ENCODE results near the gene NT5C2. TPM values are rescaled to one million over a fixed set of nuclear protein-coding genes. Genes with fewer than 3 reads are reported as not detected.

The NT5C2 gene
- polyA plus RNA-seq, 3 donors = 68.6 to 116 (median 81.8) TPM

DNA sequence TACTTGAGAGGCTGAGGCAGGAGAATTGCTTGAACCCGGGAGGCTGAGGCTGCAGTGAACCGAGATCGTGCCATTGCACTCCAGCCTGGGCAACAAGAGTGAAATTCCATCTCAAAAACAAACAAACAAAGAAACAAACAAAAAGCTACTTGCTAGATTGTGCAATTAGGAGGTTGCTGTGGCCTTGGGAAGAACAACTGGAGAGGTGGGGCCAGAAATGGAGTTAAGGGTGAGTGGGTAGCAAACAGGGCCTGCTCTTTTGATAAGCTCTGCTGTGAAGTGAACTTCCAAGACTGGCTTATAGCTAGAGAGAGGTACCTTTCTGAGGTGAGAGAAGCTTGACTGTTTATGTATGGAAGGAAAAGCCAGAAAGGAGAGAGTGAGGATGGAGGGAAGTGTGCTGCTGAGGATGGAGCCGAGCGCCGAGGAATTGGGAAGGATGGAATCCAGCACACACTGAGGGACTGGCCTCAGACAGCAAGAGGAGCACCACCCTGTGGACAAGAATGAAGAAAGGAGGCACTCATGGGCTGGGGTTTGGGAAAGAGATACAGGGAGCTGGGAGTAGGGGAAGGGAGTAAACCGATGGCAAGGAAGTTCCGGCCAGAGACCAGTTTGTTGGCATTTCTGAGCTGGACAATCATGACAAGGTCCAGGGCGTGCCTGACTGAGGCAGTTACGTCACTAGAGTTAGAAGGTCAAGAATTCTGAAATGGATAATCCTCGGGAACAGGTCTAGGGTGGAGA is 45.6 kb upstream of the NT5C2 start:
- peak overlapping the region; percentile 21 for H2AFZ ChIP-seq (ENCODE audit: insufficient read depth, low read depth, low read length, poor library complexity, severe bottlenecking)
- intact Hi-C loops (cut with micrococcal nuclease) = no loop called here
- 92% methylated on average over 7 of the region's 11 CpGs for WGBS (ENCODE audit: insufficient coverage)
- Mint-ChIP-seq H3K4me3 (no peak overlapping the region), H3K27ac (peak overlapping the region in 5 of 7 donors; percentile 1 to 84 (median 54)), H3K27me3 (ENCODE audit: low read depth in 3 of 3) (peaks cover 0 to 5% (median 0%) of the 10 kb centered on the region in 3 donors), H3K9me3 (no peaks in the 10 kb centered on the region), H3K4me1 (peaks cover 47% of the 10 kb centered on the region), H3K36me3 (no peaks in the 10 kb centered on the region)
- no peaks in the 10 kb centered on the region for H3K79me2 ChIP-seq (ENCODE audit: insufficient read depth, low read length)
- no peaks in the 10 kb centered on the region for H4K20me1 ChIP-seq (ENCODE audit: insufficient read depth, low read length)
- H3K9ac ChIP-seq (ENCODE audit: insufficient read depth, low read length, poor library complexity, severe bottlenecking) = no peak overlapping the region
- H3K27me3 ChIP-seq (ENCODE audit: control insufficient read depth in 2 of 2, insufficient read depth in 2 of 2, low read length in 2 of 2) = no peaks in the 10 kb centered on the region
- H3K9me3 ChIP-seq (replicated peaks in 1 of 2; ENCODE audit: control insufficient read depth in 1 of 2, insufficient read depth in 1 of 2, low read length in 2 of 2) = no peaks in the 10 kb centered on the region
- TF ChIP-seq, protein P1, sequence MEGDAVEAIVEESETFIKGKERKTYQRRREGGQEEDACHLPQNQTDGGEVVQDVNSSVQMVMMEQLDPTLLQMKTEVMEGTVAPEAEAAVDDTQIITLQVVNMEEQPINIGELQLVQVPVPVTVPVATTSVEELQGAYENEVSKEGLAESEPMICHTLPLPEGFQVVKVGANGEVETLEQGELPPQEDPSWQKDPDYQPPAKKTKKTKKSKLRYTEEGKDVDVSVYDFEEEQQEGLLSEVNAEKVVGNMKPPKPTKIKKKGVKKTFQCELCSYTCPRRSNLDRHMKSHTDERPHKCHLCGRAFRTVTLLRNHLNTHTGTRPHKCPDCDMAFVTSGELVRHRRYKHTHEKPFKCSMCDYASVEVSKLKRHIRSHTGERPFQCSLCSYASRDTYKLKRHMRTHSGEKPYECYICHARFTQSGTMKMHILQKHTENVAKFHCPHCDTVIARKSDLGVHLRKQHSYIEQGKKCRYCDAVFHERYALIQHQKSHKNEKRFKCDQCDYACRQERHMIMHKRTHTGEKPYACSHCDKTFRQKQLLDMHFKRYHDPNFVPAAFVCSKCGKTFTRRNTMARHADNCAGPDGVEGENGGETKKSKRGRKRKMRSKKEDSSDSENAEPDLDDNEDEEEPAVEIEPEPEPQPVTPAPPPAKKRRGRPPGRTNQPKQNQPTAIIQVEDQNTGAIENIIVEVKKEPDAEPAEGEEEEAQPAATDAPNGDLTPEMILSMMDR (IDR thresholded peaks at IDR 0.05) = no peak
- no peak for DNase-seq
- H3K4me2 ChIP-seq (replicated peaks; ENCODE audit: extremely low read depth, low read length, poor library complexity, severe bottlenecking) = no peak overlapping the region
- no peak overlapping the region for H3K4me3 ChIP-seq (replicated peaks in 1 of 3; ENCODE audit: low read depth in 2 of 3, low read length in 3 of 3)
- H3K27ac ChIP-seq (ENCODE audit: low read depth in 1 of 2, low read length in 2 of 2) = no peak overlapping the region
- peaks cover 48 to 53% of the 10 kb centered on the region in 2 donors for H3K4me1 ChIP-seq (ENCODE audit: control insufficient read depth in 1 of 2, insufficient read depth in 2 of 2, low read length in 2 of 2)
- H3K36me3 ChIP-seq (replicated peaks in 1 of 2; ENCODE audit: control insufficient read depth in 1 of 2, insufficient read depth in 2 of 2, low read length in 2 of 2) = no peaks in the 10 kb centered on the region

DNA sequence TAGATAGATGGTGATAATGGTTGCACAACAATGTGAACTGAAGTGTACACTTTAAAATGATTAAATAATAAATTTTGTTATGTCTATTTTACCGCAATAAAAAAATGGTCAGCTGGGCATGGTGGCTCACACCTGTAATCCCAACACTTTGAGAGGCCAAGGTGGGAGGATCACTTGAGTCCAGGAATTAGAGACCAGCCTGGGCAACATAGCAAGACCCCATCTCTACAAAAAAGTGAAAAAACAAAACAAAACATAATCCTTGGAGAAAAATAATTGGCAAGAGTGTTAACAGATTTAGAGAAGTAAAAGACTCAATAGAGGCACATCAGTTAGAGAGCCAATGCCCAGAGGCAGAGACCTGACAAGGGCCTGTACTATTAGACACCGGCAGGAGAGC is 42.7 kb upstream of the NT5C2 start:
- Histone ChIP-seq H3K9ac (ENCODE audit: insufficient read depth, low read length, poor library complexity, severe bottlenecking) (no peak overlapping the region), H3K27ac (ENCODE audit: low read depth in 1 of 2, low read length in 2 of 2) (no peak overlapping the region), H2AFZ (ENCODE audit: insufficient read depth, low read depth, low read length, poor library complexity, severe bottlenecking) (no peak overlapping the region), H3K27me3 (ENCODE audit: control insufficient read depth in 2 of 2, insufficient read depth in 2 of 2, low read length in 2 of 2) (no peaks in the 10 kb centered on the region), H3K4me2 (replicated peaks; ENCODE audit: extremely low read depth, low read length, poor library complexity, severe bottlenecking) (no peak overlapping the region), H4K20me1 (ENCODE audit: insufficient read depth, low read length) (no peaks in the 10 kb centered on the region), H3K4me3 (replicated peaks in 1 of 3; ENCODE audit: low read depth in 2 of 3, low read length in 3 of 3) (no peak overlapping the region), H3K4me1 (ENCODE audit: control insufficient read depth in 1 of 2, insufficient read depth in 2 of 2, low read length in 2 of 2) (peaks cover 29 to 34% of the 10 kb centered on the region in 2 donors), H3K36me3 (replicated peaks in 1 of 2; ENCODE audit: control insufficient read depth in 1 of 2, insufficient read depth in 2 of 2, low read length in 2 of 2) (no peaks in the 10 kb centered on the region), H3K9me3 (replicated peaks in 1 of 2; ENCODE audit: control insufficient read depth in 1 of 2, insufficient read depth in 1 of 2, low read length in 2 of 2) (no peaks in the 10 kb centered on the region), H3K79me2 (ENCODE audit: insufficient read depth, low read length) (no peaks in the 10 kb centered on the region)
- Mint-ChIP-seq H3K36me3 (no peaks in the 10 kb centered on the region), H3K4me3 (no peak overlapping the region), H3K4me1 (peaks cover 33% of the 10 kb centered on the region), H3K27me3 (ENCODE audit: low read depth in 3 of 3) (peaks cover 0 to 5% (median 0%) of the 10 kb centered on the region in 3 donors), H3K9me3 (no peaks in the 10 kb centered on the region), H3K27ac (peak overlapping the region in 1 of 7 donors; percentile 69)
- intact Hi-C loops (cut with micrococcal nuclease) = no loop called here
- TF ChIP-seq, protein P1 (IDR thresholded peaks at IDR 0.05) = no peak
- 89% methylated on average over 1 of the region's 2 CpGs for WGBS (ENCODE audit: insufficient coverage)
- DNase-seq = no peak

Measured in CD14-positive monocyte (primary cell).